H1 (cell line): ENCODE data around the gene CYP1B1. TPM values are rescaled to one million over a fixed set of nuclear protein-coding genes. Genes with fewer than 3 reads are reported as not detected.

ENCODE experiments used
- BACH1 ChIP-seq: IDR thresholded peaks from 2 replicates; pipeline ENCODE4 v1.6.1; 2012; ENCODE audit warnings: low read length, improper control_type of control experiment
- BRCA1 ChIP-seq: IDR thresholded peaks from 2 replicates; pipeline ENCODE4 v1.6.1; 2012; ENCODE audit warnings: low read depth, low read length, improper control_type of control experiment
- CBX8 ChIP-seq: fragments of 300-800, 300-1000 bp; sonication (generic); IDR thresholded peaks from 2 replicates; pipeline ENCODE4 v1.7.1; 2016; ENCODE audit warnings: low read depth, low read length, borderline replicate concordance
- CHD1 ChIP-seq: IDR thresholded peaks from 2 replicates; pipeline ENCODE4 v1.6.1; 2012; ENCODE audit warnings: low read depth, low read length, improper control_type of control experiment
- CTBP2 ChIP-seq: IDR thresholded peaks from 2 replicates; pipeline ENCODE4 v1.7.0; 2011; ENCODE audit warnings: borderline replicate concordance, mild to moderate bottlenecking, moderate library complexity, mixed read lengths, low read length; ENCODE audit not compliant: insufficient read depth, insufficient read length
- EP300 ChIP-seq, 2 experiments: IDR thresholded peaks; 1 replicate in 1 of 2; 2 replicates in 1 of 2; pipeline ENCODE4 v1.6.1; 2011 to 2012; ENCODE audit warnings: low read depth in 2 of 2, low read length in 2 of 2, mild to moderate bottlenecking in 2 of 2, borderline replicate concordance in 1 of 2, inconsistent platforms in 1 of 2, moderate library complexity in 1 of 2
- JUND ChIP-seq: IDR thresholded peaks from 2 replicates; pipeline ENCODE4 v1.6.1; 2011; ENCODE audit warnings: mild to moderate bottlenecking, improper control_type of control experiment, low read length
- MAX ChIP-seq: IDR thresholded peaks from 2 replicates; pipeline ENCODE4 v1.6.1; 2012; ENCODE audit warnings: inconsistent platforms
- RBBP5 ChIP-seq: IDR thresholded peaks from 2 replicates; pipeline ENCODE4 v1.7.1; 2012; ENCODE audit warnings: low read depth, mild to moderate bottlenecking, inconsistent platforms, low read length, moderate library complexity, borderline replicate concordance
- RFX5 ChIP-seq: IDR thresholded peaks from 2 replicates; pipeline ENCODE4 v1.6.1; 2011; ENCODE audit warnings: low read depth, low read length, improper control_type of control experiment, borderline replicate concordance
- SIRT6 ChIP-seq: IDR thresholded peaks from one replicate; pipeline ENCODE4 v1.7.1; 2012; ENCODE audit warnings: low read length, inconsistent platforms
- SUZ12 ChIP-seq: fragments of 200-600 bp; sonication (generic); IDR thresholded peaks from 2 replicates; pipeline ENCODE4 v1.6.1; 2012; ENCODE audit warnings: mild to moderate bottlenecking, inconsistent platforms, low read length, moderate library complexity, mixed read lengths
- TAF1 ChIP-seq: IDR thresholded peaks from 2 replicates; pipeline ENCODE4 v1.6.1; 2011; ENCODE audit warnings: mild to moderate bottlenecking, low read depth, low read length
- TBP ChIP-seq: IDR thresholded peaks from 2 replicates; pipeline ENCODE4 v1.6.1; 2011; ENCODE audit warnings: low read depth, low read length, improper control_type of control experiment
- YY1 ChIP-seq: IDR thresholded peaks from 2 replicates; pipeline ENCODE4 v1.6.1; 2011; ENCODE audit warnings: low read depth, mild to moderate bottlenecking, low read length
- ZNF274 ChIP-seq: IDR thresholded peaks from 2 replicates; pipeline ENCODE4 v1.7.0; 2012; ENCODE audit warnings: low read length, borderline replicate concordance; ENCODE audit errors: extremely low read depth
- polyA plus RNA-seq, 7 experiments: library from polyadenylated mRNA; depleted of rRNA in 3 of 7; stranded (reverse) in 5 of 7; unstranded in 2 of 7; fragments of >200 nt in 5 of 7; fragments of 200-250 nt in 2 of 7; gene quantifications; 1 replicate in 5 of 7; 2 replicates in 1 of 7; 4 replicates in 1 of 7; pipeline versions ENCODE4 v1.2.1 to v1.2.3, GENCODE V29; 2011 to 2013; ENCODE audit warnings: missing spikeins in 2 of 7, mixed read lengths in 2 of 7
- total RNA-seq: library from RNA; stranded (reverse); fragmentation: NEBNext Ultra II Directional; extraction: Animal tissue kit (Norgen Biotek cat#: 25700); gene quantifications from 2 replicates; pipeline ENCODE4 v1.2.1, GENCODE V29; 2021
- TF ChIP-seq, protein P1 (sequence below): IDR thresholded peaks from 2 replicates; pipeline ENCODE4 v1.6.1; 2012; ENCODE audit warnings: low read length, inconsistent platforms
- TF ChIP-seq, protein P2 (sequence below), 3 experiments: IDR thresholded peaks; 1 replicate in 2 of 3; 2 replicates in 1 of 3; pipeline versions ENCODE4 v1.5.1 to v1.6.1; 2011; ENCODE audit warnings: low read length in 3 of 3, mild to moderate bottlenecking in 3 of 3, inconsistent platforms in 2 of 3, low read depth in 1 of 3, moderate library complexity in 1 of 3; ENCODE audit not compliant: insufficient read depth in 1 of 3; ENCODE audit errors: control extremely low read depth in 1 of 3
- TF ChIP-seq, protein P3 (sequence below): IDR thresholded peaks from 2 replicates; pipeline ENCODE4 v1.6.1; 2011; ENCODE audit warnings: low read depth, mild to moderate bottlenecking, low read length; ENCODE audit not compliant: insufficient read depth

The CYP1B1 gene
- total and polyA plus RNA-seq, 2 of the 8 experiments (the other 6 are each of a cell fraction or from before 2014, with no cell fraction given): 1.3 to 5.7 TPM

DNA sequence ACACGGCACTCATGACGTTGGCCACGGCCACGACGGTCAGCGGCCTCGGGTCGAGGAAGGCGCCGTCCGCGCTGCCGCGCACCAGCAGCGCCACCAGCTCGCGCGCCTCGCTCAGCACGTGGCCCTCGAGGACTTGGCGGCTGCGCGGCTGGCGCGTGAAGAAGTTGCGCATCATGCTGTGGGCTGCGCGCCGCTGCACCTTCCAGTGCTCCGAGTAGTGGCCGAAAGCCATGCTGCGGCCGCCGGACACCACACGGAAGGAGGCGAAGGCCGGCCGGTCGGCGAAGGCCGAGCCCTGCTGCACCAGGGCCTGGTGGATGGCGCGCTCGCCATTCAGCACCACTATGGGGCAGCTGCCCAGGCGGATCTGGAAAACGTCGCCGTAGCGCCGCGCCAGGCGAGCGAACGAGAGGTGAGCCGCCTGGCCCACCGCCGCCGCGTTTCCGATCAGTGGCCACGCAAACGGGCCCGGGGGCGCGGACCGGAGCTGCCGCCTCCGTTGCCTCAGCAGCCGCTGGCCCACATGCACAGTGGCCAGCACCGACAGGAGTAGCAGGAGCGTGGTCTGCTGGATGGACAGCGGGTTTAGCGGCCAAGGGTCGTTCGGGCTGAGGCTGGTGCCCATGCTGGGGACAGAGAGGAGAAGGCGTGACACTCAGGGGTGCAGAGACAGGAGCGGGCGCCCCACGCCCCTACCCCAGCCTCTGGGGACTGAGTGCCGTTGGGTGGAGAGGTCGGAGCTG lies 1.0 kb downstream of the CYP1B1 start (continued):
- TF ChIP-seq, protein P1, sequence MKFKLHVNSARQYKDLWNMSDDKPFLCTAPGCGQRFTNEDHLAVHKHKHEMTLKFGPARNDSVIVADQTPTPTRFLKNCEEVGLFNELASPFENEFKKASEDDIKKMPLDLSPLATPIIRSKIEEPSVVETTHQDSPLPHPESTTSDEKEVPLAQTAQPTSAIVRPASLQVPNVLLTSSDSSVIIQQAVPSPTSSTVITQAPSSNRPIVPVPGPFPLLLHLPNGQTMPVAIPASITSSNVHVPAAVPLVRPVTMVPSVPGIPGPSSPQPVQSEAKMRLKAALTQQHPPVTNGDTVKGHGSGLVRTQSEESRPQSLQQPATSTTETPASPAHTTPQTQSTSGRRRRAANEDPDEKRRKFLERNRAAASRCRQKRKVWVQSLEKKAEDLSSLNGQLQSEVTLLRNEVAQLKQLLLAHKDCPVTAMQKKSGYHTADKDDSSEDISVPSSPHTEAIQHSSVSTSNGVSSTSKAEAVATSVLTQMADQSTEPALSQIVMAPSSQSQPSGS: no peak
- TF ChIP-seq RFX5 (no peak), RBBP5 (0 out of 2 replicates have a peak, but pooled peaks have one; percentile 46), JUND (no peak), SIRT6 (no peak), TAF1 (no peak), CBX8 (no peak), YY1 (no peak), MAX (peak; percentile 100), CHD1 (no peak), SUZ12 (peak; percentile 95), CTBP2 (no peak), BACH1 (no peak), EP300 (IDR thresholded peaks at IDR 0.05; ENCODE audit: borderline replicate concordance in 1 of 2, low read depth in 2 of 2, low read length in 2 of 2) (no peak), ZNF274 (no peak), BRCA1 (no peak), TBP (peak; percentile 41; the same call in 1 of the 2 replicates)
- TF ChIP-seq, protein P2, sequence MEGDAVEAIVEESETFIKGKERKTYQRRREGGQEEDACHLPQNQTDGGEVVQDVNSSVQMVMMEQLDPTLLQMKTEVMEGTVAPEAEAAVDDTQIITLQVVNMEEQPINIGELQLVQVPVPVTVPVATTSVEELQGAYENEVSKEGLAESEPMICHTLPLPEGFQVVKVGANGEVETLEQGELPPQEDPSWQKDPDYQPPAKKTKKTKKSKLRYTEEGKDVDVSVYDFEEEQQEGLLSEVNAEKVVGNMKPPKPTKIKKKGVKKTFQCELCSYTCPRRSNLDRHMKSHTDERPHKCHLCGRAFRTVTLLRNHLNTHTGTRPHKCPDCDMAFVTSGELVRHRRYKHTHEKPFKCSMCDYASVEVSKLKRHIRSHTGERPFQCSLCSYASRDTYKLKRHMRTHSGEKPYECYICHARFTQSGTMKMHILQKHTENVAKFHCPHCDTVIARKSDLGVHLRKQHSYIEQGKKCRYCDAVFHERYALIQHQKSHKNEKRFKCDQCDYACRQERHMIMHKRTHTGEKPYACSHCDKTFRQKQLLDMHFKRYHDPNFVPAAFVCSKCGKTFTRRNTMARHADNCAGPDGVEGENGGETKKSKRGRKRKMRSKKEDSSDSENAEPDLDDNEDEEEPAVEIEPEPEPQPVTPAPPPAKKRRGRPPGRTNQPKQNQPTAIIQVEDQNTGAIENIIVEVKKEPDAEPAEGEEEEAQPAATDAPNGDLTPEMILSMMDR (IDR thresholded peaks at IDR 0.05; ENCODE audit: control extremely low read depth in 1 of 3, insufficient read depth in 1 of 3, low read depth in 1 of 3, low read length in 3 of 3): peak in 1 of 3 experiments; percentile 3; a peak in 1 of 4 replicates
- TF ChIP-seq, protein P3, sequence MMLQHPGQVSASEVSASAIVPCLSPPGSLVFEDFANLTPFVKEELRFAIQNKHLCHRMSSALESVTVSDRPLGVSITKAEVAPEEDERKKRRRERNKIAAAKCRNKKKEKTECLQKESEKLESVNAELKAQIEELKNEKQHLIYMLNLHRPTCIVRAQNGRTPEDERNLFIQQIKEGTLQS: no peak
